Ectodermal cell (in vitro differentiated cells): ENCODE results near the gene AMBRA1.

Experiments
- H3K27ac ChIP-seq: 2 replicates; pipeline ENCODE4 v1.7.0; 2013; ENCODE audit warnings: mild to moderate bottlenecking, low read depth, low read length; ENCODE audit not compliant: insufficient read depth, poor library complexity, severe bottlenecking
- H3K27me3 ChIP-seq: 2 replicates; pipeline ENCODE4 v1.7.0; 2013; ENCODE audit warnings: mild to moderate bottlenecking, low read length; ENCODE audit not compliant: insufficient read depth, control insufficient read depth, poor library complexity, severe bottlenecking
- H3K36me3 ChIP-seq: one replicate; pipeline ENCODE4 v1.7.0; 2013; ENCODE audit warnings: low read length; ENCODE audit not compliant: control insufficient read depth, insufficient read depth
- H3K4me1 ChIP-seq: one replicate; pipeline ENCODE4 v1.7.0; 2013; ENCODE audit warnings: low read length; ENCODE audit not compliant: control insufficient read depth, insufficient read depth
- H3K4me3 ChIP-seq: 2 replicates; pipeline ENCODE4 v1.7.0; 2013; ENCODE audit warnings: low read depth, low read length, control low read depth; ENCODE audit not compliant: insufficient read depth
- H3K9me3 ChIP-seq: 2 replicates; pipeline ENCODE4 v1.7.0; 2013; ENCODE audit warnings: mild to moderate bottlenecking, low read length, moderate library complexity; ENCODE audit not compliant: control insufficient read depth
- WGBS, 2 experiments: methylation state at CpG; one replicate each; pipeline ENCODE4 v1.1.7; 2013; ENCODE audit warnings: missing lambda C conversion rate in 2 of 2; 5-methylcytosine and 5-hydroxymethylcytosine counted together

Gene AMBRA1

GRCh38 chr11:46632502-46632901 lies 38.7 kb upstream of the AMBRA1 start:
- no peaks in the 10 kb centered on the region for H3K4me1 ChIP-seq
- H3K4me3 ChIP-seq, result no peak overlapping the region
- no peak overlapping the region for H3K27ac ChIP-seq
- no peaks in the 10 kb centered on the region for H3K27me3 ChIP-seq
- WGBS, 2 experiments, result 100% methylated on average over 1 of the region's 1 CpG
- H3K9me3 ChIP-seq, result no peaks in the 10 kb centered on the region
- no peaks in the 10 kb centered on the region for H3K36me3 ChIP-seq

DNA sequence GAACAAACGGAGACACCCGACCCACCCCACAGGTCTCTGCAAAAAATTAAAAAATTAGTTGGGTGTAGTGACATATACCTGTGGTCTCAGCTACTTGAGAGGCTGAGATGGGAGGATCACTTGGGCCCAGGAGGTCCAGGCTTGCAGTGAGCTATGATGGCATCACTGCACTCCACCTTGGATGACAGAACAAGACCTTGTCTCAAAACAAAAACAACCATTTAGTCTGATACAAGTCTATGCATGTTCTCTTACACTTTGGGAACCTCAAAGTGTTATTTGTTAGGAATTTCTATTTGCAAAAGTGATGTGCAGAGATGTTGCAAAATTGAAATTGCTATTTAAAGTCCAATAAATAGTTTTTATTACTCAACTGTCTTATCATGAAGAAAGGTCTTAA lies 37.9 kb upstream of the AMBRA1 start:
- Histone ChIP-seq H3K36me3 (no peaks in the 10 kb centered on the region), H3K4me1 (no peaks in the 10 kb centered on the region), H3K27me3 (no peaks in the 10 kb centered on the region), H3K4me3 (no peak overlapping the region), H3K9me3 (no peaks in the 10 kb centered on the region), H3K27ac (no peak overlapping the region)
- 79 to 96% methylated on average over 2 of the region's 2 CpGs for WGBS, 2 experiments

DNA sequence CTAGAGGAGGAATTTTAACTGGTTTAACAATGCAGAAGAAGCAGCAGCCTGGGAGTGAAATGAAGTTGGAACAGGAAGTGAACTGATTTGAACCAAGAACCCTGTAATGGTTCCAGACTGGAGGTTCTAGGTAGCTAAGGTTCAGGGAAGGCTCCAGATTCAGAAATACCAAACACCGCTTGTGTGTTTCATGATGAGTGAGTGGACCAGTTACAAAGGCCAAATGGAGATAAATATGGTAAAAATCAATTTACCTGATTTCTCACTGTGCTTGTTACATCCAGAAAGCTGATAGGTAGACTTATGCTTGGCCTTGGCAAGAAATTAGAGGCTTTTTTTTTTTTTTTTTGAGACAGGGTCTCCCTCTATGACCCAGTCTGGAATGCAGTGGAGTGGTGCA lies 36.4 kb upstream of the AMBRA1 start:
- no peaks in the 10 kb centered on the region for H3K4me1 ChIP-seq
- H3K9me3 ChIP-seq, result no peaks in the 10 kb centered on the region
- no peak overlapping the region for H3K4me3 ChIP-seq
- H3K27ac ChIP-seq, result no peak overlapping the region
- WGBS, 2 experiments, result 97 to 100% methylated on average over 1 of the region's 1 CpG
- peaks cover 3% of the 10 kb centered on the region for H3K36me3 ChIP-seq
- no peaks in the 10 kb centered on the region for H3K27me3 ChIP-seq

GRCh38 chr11:46628961-46629360 lies 35.1 kb upstream of the AMBRA1 start:
- Histone ChIP-seq H3K27me3 (no peaks in the 10 kb centered on the region), H3K36me3 (peaks cover 6% of the 10 kb centered on the region), H3K27ac (no peak overlapping the region), H3K9me3 (no peaks in the 10 kb centered on the region), H3K4me3 (no peak overlapping the region), H3K4me1 (no peaks in the 10 kb centered on the region)
- 94 to 96% methylated on average over 6 of the region's 6 CpGs for WGBS, 2 experiments

- Histone ChIP-seq H3K4me1 (no peaks in the 10 kb centered on the region), H3K36me3 (peaks cover 6% of the 10 kb centered on the region), H3K9me3 (no peaks in the 10 kb centered on the region), H3K4me3 (no peak overlapping the region), H3K27me3 (no peaks in the 10 kb centered on the region), H3K27ac (no peak overlapping the region)
- 94 to 95% methylated on average over 3 of the region's 3 CpGs for WGBS, 2 experiments
Observed at GRCh38 chr11:46625406-46625805, 31.6 kb upstream of the AMBRA1 start.

- peaks cover 8% of the 10 kb centered on the region for H3K4me1 ChIP-seq
- no peaks in the 10 kb centered on the region for H3K27me3 ChIP-seq
- no peak overlapping the region for H3K4me3 ChIP-seq
- H3K27ac ChIP-seq, result no peak overlapping the region
- H3K9me3 ChIP-seq, result no peaks in the 10 kb centered on the region
- WGBS, 2 experiments, result 91 to 93% methylated on average over 6 of the region's 6 CpGs
- H3K36me3 ChIP-seq, result no peaks in the 10 kb centered on the region
Observed at GRCh38 chr11:46618837-46619236, 25.0 kb upstream of the AMBRA1 start.

DNA sequence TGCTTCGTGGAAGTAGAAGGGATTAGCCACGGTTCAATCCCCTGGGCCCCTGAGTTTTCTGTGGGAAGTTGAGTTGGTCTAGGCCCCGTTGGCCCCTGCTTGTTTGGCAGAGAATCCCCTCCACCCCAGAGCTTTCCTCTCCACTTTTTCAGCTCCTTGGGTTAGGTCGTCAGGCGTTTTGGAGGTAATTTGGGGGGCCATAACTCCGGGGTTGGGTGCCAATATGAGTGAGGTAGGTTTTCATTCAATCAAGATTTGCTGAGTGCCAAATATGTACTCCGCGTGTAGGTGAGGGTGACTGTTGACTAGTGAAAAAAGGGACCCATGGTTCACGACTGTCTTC lies 24.1 kb upstream of the AMBRA1 start:
- H3K9me3 ChIP-seq, result no peaks in the 10 kb centered on the region
- no peaks in the 10 kb centered on the region for H3K36me3 ChIP-seq
- H3K27ac ChIP-seq, result peak overlapping the region; percentile 97
- 13% methylated on average over 8 to 9 of the region's 9 CpGs for WGBS, 2 experiments
- peaks cover 8% of the 10 kb centered on the region for H3K4me1 ChIP-seq
- H3K4me3 ChIP-seq, result peak overlapping the region; percentile 99
- no peaks in the 10 kb centered on the region for H3K27me3 ChIP-seq

- H3K4me1 ChIP-seq, result peaks cover 8% of the 10 kb centered on the region
- H3K27me3 ChIP-seq, result no peaks in the 10 kb centered on the region
- WGBS, 2 experiments, result 0% methylated on average over 71 to 72 of the region's 72 CpGs
- H3K9me3 ChIP-seq, result no peaks in the 10 kb centered on the region
- peak within 1 kb of the TSS; percentile 97 for H3K27ac ChIP-seq
- no peaks in the 10 kb centered on the region for H3K36me3 ChIP-seq
- H3K4me3 ChIP-seq, result peak within 1 kb of the TSS; percentile 99
Observed at GRCh38 chr11:46617134-46617971, 23.5 kb upstream of the AMBRA1 start, which contains the start of the genes ATG13 and HARBI1. Gene ATG13, plus strand, starts transcription at chr11:46617553. Its CDS starts 26,739 bp downstream, at chr11:46644292. Gene HARBI1, minus strand, starts transcription at chr11:46617227. Its CDS starts 990 bp downstream, at chr11:46616237.

DNA sequence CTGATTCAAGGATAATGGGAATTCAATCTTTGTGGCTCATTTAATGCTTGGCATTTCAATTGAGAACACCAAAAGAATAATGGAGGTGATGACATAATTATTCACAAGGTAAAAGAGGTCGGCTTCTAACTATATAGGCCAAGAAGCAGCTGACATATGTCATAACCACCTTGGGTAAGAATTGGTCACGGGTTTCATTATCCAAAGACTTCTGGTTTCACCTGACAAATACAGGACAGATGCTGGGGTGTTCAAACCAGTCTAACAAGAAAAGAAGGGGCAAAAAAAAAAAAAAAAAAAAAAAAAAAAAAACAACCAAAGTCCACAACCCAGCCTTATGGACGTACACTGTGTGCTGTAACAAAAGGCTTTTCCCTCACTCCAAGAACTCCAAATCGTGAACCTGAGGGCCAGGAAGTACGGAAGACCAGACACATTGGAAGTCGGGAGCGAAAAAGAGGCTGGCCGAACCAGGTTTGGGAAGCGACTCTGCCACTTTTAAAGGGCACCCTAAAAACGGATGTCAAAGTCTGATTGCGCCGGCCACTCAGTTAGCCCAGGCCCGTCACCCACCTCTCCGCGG lies 22.8 kb upstream of the AMBRA1 start:
- 9 to 10% methylated on average over 15 of the region's 15 CpGs for WGBS, 2 experiments

DNA sequence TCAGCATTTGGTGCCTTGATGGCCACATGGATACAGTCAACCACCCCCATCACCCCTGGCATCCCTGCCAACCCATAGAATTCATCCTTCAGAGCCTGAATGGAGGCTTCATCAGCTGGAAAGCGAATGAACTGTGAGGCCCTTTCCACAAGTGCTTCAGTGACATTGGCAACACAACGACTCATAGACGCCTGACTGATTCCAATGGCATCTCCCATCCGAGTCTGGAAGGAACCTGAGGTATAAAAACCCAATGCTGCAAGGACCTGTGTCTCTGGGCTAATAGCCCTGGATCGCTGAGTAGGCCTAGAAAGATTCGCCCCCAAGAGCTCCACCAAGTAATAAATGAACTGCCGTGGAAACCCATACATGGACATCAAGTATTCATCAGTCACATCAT lies 21.9 kb upstream of the AMBRA1 start:
- no peak overlapping the region for H3K4me3 ChIP-seq
- no peak overlapping the region for H3K27ac ChIP-seq
- 95 to 97% methylated on average over 7 of the region's 7 CpGs for WGBS, 2 experiments
- H3K36me3 ChIP-seq, result no peaks in the 10 kb centered on the region
- H3K27me3 ChIP-seq, result no peaks in the 10 kb centered on the region
- no peaks in the 10 kb centered on the region for H3K9me3 ChIP-seq
- H3K4me1 ChIP-seq, result peaks cover 8% of the 10 kb centered on the region

More for the DNA sequence above, 22.8 kb upstream of the AMBRA1 start:
- H3K27ac ChIP-seq, result peak overlapping the region; percentile 97
- H3K36me3 ChIP-seq, result no peaks in the 10 kb centered on the region
- H3K9me3 ChIP-seq, result no peaks in the 10 kb centered on the region
- peaks cover 8% of the 10 kb centered on the region for H3K4me1 ChIP-seq
- H3K27me3 ChIP-seq, result no peaks in the 10 kb centered on the region
- H3K4me3 ChIP-seq, result peak overlapping the region; percentile 99
